ENCODE measurements around the gene RXFP2. TPM values are rescaled to one million over a fixed set of nuclear protein-coding genes. Genes with fewer than 3 reads are reported as not detected.
A peak's percentile ranks its signal among the peaks of the same experiment; 100 is the strongest.

RXFP2 gene
- total and polyA plus RNA-seq, 3 donors from 2014 or later, result 0.08 to 0.67 (median 0.43) TPM

DNA sequence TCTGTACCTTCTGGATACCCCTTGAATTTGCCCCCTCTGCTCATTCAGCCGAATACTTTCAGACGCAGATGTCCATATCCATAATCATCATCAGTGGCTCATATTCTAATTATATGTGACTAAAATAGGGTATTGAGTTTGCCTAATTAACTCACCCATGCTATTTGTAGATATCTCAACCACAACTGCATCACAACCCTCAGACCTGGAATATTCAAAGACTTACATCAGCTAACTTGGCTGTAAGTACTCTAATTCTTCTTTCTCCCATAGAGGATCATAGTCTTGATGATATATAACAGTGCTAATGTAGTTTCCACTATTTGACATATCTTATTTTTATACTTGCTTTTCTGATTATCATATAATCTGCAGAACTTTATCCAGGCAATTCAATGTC is 35.8 kb downstream of the RXFP2 start:
- no peaks in the 10 kb centered on the region for H3K4me1 ChIP-seq
- intact Hi-C loops (cut with DNase I; ENCODE audit: low total_unique reads), result no loop called here
- no peaks in the 10 kb centered on the region for H3K9me3 ChIP-seq
- 85 to 100% methylated on average over 2 of the region's 2 CpGs for WGBS, 2 donors
- DNase-seq, result no peak
- no peak for TF ChIP-seq POLR2A (IDR thresholded peaks at IDR 0.05)
- TF ChIP-seq, protein P1, sequence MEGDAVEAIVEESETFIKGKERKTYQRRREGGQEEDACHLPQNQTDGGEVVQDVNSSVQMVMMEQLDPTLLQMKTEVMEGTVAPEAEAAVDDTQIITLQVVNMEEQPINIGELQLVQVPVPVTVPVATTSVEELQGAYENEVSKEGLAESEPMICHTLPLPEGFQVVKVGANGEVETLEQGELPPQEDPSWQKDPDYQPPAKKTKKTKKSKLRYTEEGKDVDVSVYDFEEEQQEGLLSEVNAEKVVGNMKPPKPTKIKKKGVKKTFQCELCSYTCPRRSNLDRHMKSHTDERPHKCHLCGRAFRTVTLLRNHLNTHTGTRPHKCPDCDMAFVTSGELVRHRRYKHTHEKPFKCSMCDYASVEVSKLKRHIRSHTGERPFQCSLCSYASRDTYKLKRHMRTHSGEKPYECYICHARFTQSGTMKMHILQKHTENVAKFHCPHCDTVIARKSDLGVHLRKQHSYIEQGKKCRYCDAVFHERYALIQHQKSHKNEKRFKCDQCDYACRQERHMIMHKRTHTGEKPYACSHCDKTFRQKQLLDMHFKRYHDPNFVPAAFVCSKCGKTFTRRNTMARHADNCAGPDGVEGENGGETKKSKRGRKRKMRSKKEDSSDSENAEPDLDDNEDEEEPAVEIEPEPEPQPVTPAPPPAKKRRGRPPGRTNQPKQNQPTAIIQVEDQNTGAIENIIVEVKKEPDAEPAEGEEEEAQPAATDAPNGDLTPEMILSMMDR (IDR thresholded peaks at IDR 0.05), result no peak
- H3K27ac ChIP-seq, result no peak overlapping the region
- H3K4me3 ChIP-seq, result no peak overlapping the region
- no peaks in the 10 kb centered on the region for H3K27me3 ChIP-seq
- H3K36me3 ChIP-seq (ENCODE audit: low read depth, missing control alignments), result no peaks in the 10 kb centered on the region

DNA sequence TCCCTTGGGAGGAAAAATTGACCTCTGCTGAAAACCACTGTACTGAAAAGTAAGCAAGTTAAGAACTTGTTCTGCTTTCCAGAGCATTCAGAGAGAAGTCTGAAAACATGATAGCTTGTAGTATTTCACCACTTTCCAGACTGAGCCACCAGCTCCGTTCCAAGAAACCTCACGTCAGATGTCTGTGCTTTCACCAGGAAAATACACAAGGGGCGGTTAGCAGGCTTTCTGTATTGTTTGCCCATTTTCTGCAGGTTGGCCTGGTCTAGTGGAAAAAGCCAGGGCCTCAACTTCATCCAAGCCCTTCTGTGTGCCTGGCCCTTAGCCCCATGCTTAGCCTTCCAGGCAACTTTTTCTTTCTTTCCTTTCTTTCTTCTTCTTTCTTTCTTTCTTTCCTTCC is 36.4 kb downstream of the RXFP2 start:
- Histone ChIP-seq H3K9me3 (no peaks in the 10 kb centered on the region), H3K4me3 (no peak overlapping the region), H3K27me3 (no peaks in the 10 kb centered on the region), H3K36me3 (ENCODE audit: low read depth, missing control alignments) (no peaks in the 10 kb centered on the region), H3K4me1 (no peaks in the 10 kb centered on the region), H3K27ac (no peak overlapping the region)
- WGBS, 2 donors, result 68 to 84% methylated on average over 3 of the region's 3 CpGs
- no peak for TF ChIP-seq POLR2A (IDR thresholded peaks at IDR 0.05)
- TF ChIP-seq, protein P1 (IDR thresholded peaks at IDR 0.05), result no peak
- intact Hi-C loops (cut with DNase I; ENCODE audit: low total_unique reads), result no loop called here
- peak; percentile 14 for DNase-seq

DNA sequence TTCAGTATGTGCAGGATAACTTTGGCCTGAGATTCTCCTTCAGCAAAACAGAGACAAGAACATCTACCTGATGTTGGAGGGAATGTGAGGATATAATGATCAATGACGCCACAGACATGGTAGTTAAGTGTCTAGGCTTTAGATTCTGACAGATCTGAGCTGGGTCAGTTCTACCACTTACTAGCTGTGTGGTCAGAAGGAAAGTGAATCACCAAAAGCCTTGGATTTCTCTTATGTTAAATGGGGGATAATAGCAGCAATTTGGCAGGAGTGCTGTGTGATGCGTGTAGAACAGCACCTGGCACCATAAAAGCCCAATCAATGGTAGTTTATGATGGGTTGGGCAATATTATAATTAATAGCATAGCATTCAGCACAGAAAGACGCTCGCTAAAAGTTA is 41.7 kb downstream of the RXFP2 start:
- Histone ChIP-seq H3K27me3 (no peaks in the 10 kb centered on the region), H3K36me3 (ENCODE audit: low read depth, missing control alignments) (no peaks in the 10 kb centered on the region), H3K4me1 (no peaks in the 10 kb centered on the region), H3K9me3 (no peaks in the 10 kb centered on the region), H3K4me3 (no peak overlapping the region), H3K27ac (no peak overlapping the region)
- WGBS, 2 donors, result 58 to 59% methylated on average over 4 of the region's 4 CpGs
- DNase-seq, result no peak
- TF ChIP-seq POLR2A (IDR thresholded peaks at IDR 0.05), result no peak
- TF ChIP-seq, protein P1 (IDR thresholded peaks at IDR 0.05), result no peak
- intact Hi-C loops (cut with DNase I; ENCODE audit: low total_unique reads), result no loop called here

DNA sequence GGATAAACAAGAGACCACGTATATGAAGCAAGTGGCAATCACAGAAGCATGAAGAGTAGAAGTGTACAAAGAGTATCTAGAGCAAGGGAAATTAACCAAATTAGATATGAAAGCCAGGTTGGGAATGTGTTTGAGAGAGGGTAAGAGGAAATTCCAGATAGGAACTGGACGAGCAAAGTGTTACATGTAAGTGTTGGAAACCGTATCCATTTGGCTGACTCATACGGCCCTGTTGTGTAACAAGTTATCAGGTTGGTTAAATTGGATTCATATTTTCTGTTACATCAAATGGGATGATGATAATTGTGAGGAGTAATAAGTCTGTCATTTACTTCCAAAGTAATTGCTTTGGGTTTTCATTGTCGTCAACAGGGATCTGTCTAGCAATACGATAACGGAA is 46.7 kb downstream of the RXFP2 start:
- H3K27me3 ChIP-seq, result no peaks in the 10 kb centered on the region
- H3K27ac ChIP-seq, result no peak overlapping the region
- intact Hi-C loops (cut with DNase I; ENCODE audit: low total_unique reads), result no loop called here
- DNase-seq, result peak; percentile 50
- 38 to 58% methylated on average over 7 of the region's 7 CpGs for WGBS, 2 donors
- no peaks in the 10 kb centered on the region for H3K36me3 ChIP-seq (ENCODE audit: low read depth, missing control alignments)
- no peaks in the 10 kb centered on the region for H3K9me3 ChIP-seq
- H3K4me3 ChIP-seq, result no peak overlapping the region
- no peaks in the 10 kb centered on the region for H3K4me1 ChIP-seq
- TF ChIP-seq, protein P1 (IDR thresholded peaks at IDR 0.05), result no peak
- TF ChIP-seq POLR2A (IDR thresholded peaks at IDR 0.05), result no peak

DNA sequence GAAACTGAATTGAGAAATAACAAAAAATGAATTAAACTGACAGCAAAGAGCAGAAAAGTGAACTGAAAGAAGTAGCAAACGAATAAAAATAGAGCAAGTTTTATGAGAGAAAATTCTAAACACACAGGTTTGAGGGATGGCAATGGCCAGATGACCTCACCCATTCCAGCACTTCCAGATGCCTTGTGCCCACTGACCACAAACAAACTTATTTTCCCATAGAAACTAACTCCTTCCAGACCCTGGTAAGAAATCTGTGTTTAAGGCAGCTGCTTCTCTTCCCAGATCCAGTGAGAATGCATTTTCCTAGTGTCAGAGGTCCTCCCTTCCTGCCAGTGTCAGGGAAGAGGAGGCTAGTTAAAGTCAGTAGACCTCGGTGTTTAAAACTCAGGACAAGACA is 51.7 kb downstream of the RXFP2 start:
- no peak for TF ChIP-seq POLR2A (IDR thresholded peaks at IDR 0.05)
- TF ChIP-seq, protein P1 (IDR thresholded peaks at IDR 0.05), result no peak
- no peak for DNase-seq
- Histone ChIP-seq H3K4me1 (no peaks in the 10 kb centered on the region), H3K9me3 (no peaks in the 10 kb centered on the region), H3K36me3 (ENCODE audit: low read depth, missing control alignments) (no peaks in the 10 kb centered on the region), H3K27ac (no peak overlapping the region), H3K27me3 (no peaks in the 10 kb centered on the region), H3K4me3 (no peak overlapping the region)
- WGBS, 2 donors, result 69 to 84% methylated on average over 2 of the region's 2 CpGs
- intact Hi-C loops (cut with DNase I; ENCODE audit: low total_unique reads), result no loop called here

Data from testis (tissue), 3 donors.